Stimulated activated CD8-positive, alpha-beta memory T cell treated with anti-CD3 and anti-CD28 coated beads, Interleukin-15, amount 100 ng/mL, for 24 hours (primary cell): ENCODE measurements around the gene PPRC1.

Experiments
- DNase-seq: peaks from one replicate; pipeline ENCODE4 v3.0.0-alpha.2; 2020; ENCODE audit warnings: low read depth

PPRC1 gene

DNA sequence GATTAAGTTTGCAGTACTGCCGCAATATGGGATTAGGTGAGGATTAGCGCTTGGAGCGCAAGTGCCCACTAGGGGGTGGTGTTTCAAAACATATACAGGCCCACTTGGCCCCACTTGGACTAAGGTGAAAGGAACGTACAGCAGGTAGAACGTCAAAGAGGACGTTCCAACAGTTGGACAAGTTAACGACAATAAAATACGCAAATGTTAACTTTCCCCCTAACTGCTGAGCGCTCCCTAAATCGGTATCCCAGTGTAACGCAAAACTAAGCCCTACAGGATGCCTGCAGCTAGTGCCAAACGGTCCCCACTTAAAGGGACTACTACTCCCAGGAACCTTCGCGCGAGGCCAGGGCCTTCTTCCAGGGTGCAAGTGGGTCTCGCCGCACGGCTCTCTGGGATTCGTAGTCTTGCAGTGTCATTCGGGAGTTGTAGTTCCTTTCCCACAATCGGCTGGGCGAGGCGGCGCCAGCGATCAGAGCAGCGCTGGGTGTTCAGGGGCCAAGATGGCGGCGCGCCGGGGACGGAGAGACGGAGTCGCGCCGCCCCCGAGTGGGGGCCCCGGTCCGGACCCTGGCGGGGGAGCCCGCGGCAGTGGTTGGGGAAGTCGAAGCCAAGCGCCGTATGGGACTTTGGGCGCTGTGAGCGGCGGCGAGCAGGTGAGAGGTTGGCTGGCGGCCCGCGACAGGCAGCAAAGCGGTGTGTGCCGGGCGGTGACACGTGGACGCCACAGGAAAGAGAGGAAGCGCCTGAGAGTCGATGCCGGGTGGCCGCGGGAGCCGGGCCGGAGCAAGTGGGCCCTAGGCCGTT, at the start of gene PPRC1:
Gene PPRC1 (plus strand): TSS at position 478 of the 810 bp plus-strand sequence. CDS start 29 bp downstream, at position 507.
- DNase-seq: peak; percentile 85

DNA sequence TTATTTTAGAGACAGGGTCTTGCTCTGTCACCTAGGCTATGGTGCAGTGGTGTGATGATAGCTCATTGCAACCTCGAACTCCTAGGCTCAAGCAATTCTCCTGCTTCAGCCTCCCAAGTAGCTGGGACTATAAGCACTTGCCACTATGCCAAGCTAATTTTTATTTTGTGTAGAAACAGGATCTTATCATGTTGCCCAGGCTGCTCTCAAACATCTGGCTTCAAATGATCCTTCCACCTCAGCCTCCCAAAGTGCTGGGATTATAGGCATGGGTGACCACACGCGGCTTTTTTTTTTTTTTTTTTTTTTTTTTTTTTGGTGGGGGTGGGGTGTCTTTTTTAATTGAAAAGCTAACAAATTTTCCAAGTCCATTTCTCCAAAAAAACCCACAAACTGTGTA, 49.3 kb upstream of the PPRC1 start:
- DNase-seq: no peak

- DNase-seq: no peak
Observed at GRCh38 chr10:102085336-102085735, 47.5 kb upstream of the PPRC1 start.

- no peak for DNase-seq
Observed at GRCh38 chr10:102086196-102086595, 46.6 kb upstream of the PPRC1 start.

DNA sequence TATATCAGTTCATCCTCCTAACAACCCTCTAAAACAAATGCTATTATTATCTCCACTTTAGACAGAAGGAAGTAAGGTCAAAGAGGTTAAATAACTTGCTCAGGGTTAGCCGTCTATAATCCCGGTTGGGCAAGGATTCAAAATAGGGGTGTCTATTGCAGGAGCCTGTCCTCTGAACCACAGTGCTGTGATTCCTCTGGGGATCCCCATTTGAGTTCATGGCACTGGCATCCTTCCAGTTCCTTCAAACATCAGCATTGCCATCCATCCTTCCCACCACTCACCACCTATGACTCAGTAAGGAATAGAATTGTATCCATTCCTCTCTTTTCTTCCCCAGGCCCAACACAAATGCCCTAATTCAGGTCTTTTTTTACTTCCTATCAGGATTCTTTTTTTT, 42.1 kb upstream of the PPRC1 start:
- no peak for DNase-seq

DNA sequence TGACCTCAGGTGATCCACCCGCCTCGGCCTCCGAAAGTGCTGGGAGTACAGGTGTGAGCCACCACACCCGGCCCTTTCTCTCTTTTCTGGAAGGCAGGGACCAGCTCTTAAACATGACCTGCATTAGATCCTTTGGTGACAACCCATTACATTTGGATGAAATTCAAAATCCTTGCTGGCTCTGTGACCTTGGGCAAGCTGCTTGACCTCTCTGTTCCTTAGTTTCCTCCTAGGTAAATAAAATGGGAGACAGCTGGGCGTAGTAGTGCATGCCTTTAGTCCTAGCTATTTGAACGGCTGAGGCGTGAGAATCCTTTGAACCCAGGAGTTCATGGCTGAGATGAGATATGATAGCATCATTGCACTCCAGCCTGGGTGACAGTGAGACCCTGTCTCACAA, 36.4 kb upstream of the PPRC1 start:
- no peak for DNase-seq

- no peak for DNase-seq
Observed at GRCh38 chr10:102101152-102101551, 31.7 kb upstream of the PPRC1 start.

- DNase-seq: no peak
Observed at GRCh38 chr10:102102421-102102820, 30.4 kb upstream of the PPRC1 start.

GRCh38 chr10:102106998-102107397, 25.8 kb upstream of the PPRC1 start:
- DNase-seq: no peak

- no peak for DNase-seq
Observed at GRCh38 chr10:102109166-102110116, 23.4 kb upstream of the PPRC1 start.

DNA sequence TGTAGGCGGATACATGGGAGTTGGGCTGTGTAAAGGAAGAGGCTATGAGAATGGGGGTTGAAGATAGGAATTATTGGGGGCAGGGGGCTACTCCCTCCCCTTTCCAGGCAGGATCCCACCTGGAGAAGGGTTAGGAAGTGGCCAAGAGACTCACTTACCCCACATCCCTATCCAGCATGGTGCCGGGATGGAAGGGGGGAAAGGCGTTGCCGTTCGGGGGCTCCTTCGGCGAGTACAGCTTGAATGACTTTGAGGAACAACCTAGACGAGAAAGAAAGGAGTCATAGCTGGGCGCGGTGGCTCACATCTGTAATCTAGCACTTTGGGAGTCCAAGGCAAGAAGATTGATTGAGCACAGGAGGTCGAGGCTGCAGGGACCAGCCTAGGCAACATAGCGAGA, 21.6 kb upstream of the PPRC1 start:
- DNase-seq: no peak

- no peak for DNase-seq
Observed at GRCh38 chr10:102112210-102112817, 20.5 kb upstream of the PPRC1 start.

DNA sequence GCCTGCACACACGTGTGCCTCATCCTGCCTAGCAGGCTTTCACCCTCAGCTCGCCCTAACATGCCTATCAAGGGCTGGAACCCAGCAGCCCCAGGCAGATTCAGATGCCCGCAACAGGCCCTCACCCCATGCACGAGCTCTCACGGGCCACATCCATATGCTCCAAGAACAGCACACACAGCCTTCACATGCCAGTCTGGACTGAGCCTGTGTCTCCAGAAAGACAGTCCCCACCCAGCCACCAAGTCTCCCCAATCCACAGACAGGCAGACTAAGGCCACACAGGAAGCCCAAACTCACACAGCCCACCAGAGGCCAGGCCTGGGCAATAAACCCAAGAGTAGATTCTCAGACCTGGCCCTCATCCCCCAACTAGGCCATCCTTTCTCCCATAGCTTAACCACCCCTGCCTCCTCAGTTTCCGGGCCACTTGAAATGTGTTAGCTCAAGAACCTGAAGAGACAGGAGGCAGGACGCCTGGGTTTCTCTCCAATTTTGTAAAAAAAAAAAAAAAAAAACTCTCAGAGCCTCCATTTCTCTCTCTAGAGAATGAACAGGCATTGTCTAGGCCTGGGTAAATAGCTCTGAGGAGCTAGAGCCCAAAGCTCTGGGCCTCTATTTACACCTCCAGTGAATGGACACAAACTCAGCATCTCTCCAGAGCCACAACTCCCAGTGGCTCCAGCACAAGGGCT, 19.4 kb upstream of the PPRC1 start:
- no peak for DNase-seq

GRCh38 chr10:102113956-102114857, 18.6 kb upstream of the PPRC1 start:
- DNase-seq: no peak

DNA sequence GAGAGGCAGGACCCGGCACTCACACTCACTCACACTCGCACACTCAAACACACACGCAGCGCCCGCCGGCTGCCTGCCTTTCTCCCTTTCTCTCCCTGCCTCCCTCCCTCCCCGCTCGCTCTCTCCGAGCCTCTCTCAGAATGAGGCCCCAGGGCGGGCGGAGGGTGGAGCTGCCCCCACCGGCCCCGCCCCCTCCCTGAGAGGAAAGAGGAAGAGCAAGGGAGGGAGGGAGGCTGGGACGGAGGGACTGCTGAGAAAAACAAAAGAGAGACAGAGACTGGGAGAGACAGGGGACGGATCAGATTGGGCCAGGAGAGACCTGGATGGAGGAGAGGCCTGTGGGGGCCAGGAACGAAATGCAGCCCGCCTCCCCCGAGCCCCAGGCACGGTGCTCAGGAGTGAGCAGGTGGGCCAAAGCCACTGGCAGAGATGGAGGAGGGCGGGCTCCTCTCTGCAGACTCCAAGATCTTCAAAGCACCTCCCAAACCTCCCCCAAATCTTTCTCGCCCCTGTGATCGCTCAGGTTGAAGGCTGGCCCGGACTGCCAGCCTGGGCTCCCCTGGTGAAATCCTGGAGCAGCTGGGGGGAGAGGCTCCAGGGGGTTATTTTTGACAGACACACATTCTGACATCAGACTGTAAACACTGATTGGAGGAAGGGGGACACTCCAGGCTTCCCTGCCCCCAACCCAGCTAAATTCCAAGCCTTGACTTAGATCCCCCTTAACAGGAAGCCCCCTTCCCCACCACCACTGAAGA, 17.8 kb upstream of the PPRC1 start:
- peak; percentile 68 for DNase-seq

DNA sequence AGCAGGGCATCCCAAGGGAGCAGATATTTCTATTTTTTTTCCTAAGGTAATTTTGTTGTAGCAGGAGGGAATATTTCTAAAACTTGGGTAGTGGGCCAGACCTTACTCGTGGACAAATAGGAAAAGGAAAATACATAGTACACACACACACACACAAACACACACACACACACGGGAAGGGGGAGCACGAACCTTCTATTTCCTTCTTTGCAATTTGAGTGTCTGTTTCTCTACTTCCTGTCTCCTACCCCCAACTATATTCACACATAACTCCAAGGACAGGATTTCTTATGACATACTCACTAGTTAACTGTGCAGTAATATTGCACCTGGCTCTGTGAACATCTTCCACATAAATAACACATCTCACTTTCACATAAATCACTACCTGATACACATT, 17.1 kb upstream of the PPRC1 start:
- no peak for DNase-seq

DNA sequence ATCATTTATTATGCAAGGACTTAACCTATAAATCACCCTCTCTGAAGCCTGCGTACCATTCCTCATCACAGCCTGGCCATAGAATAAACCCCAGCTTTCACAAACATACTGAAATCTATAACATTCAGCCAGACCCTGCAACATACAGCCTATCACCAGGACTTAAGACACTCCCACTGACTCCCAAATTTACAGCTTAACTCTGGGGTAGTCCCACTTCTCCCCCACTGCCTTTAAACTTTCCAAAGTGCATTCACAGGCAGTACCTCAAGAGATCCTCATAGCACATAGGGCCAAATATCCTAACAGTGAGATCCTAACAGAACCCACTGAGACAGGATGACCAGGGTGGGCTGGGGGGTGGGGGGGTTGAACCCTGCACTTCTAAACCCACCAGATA, 16.2 kb upstream of the PPRC1 start:
- DNase-seq: no peak

DNA sequence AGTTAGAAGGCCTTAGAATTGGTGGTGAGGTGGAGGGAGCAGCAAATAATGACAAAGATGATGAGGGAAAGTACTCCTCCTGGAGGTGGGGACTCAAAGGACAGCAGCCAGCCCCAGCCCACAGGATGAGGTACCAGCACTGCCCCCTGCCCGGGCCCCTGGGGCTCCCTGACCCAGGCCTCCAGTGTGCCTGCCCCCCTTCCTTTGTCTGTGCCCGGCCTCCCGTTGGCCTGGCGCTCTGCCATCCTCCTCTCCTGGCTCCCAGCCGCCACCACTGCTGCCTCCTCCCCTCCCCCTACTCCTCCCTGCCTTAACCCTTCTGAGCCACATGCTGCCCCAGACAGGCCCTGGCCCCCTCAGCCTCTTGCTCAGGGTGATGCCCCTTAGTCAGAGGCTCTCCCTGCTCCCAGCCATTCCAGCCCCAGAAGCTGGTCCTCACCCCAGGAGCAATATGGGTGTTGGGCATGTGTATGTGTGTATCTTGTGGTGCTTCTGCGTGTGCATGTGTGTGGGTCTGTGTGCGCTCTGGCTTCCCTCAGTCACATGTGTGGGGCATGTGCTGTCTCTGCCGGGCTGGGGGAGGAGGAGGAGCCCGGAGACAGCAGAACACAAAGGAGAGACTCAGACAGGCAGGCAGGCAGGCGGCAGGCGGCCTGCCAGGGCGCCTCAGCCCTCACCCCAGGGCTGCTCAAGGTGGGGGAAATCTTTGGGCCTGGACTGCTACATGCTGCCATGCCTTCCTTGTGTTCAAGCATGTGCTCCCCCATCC, 15.3 kb upstream of the PPRC1 start:
- DNase-seq: no peak

DNA sequence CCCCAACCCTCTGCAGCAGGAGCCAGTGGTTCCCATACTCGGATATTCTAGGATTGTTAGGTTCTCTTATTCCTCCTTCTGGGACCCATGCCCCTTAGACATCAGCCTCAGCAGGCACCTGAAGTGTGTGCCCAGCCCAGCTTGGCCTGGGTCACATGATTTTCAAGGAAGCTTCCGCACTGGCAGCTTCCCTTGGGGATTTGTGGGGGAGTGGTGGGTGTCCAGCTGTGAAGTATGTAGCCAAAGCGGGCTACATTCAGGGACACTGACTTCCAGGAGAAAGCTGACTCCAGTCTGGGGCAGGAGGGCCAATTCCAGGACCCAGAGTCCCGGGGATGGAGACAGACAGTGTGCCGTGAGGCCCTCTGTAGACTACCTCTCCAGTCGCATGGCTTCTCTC, 14.0 kb upstream of the PPRC1 start:
- DNase-seq: no peak
